K562 (cell line): ENCODE data around the gene LMOD1. TPM values are rescaled to one million over a fixed set of nuclear protein-coding genes. Genes with fewer than 3 reads are reported as not detected.

Experiments used
- ATAC-seq: fragments of 200-7000 bp; cut with Tn5 transposase; 3 replicates; pipeline ENCODE4 v1.9.1; 2020; ENCODE audit warnings: moderate library complexity
- BruUV-seq: library from RNA; stranded (reverse); fragments of 400-500 nt; replicated peaks from 2 replicates; lab custom pipeline; 2021; lab: Mats Ljungman, UMichigan
- CTCF ChIA-PET: fragments of 300-600 bp; formaldehyde crosslinking; extraction: SDS; loops from one replicate; lab custom pipeline; 2021; ENCODE audit warnings: low intra/inter-chr PET ratio; lab: Yijun Ruan, JAX
- POLR2A ChIA-PET: fragments of 300-600, 350-650 bp; sonication (Branson Sonifier 250); formaldehyde crosslinking; extraction: SDS; loops from one replicate; lab custom pipeline; 2021; ENCODE audit warnings: antibody characterized with exemption, inconsistent platforms; lab: Yijun Ruan, JAX
- DNase-seq, 4 experiments: peaks; one replicate each; pipeline versions ENCODE4 v3.0.0 to v3.0.0-alpha.2; 2011 to 2018; ENCODE audit warnings: low spot score in 3 of 4, mixed read lengths in 3 of 4; ENCODE audit errors: extremely low read depth in 1 of 4
- FAIRE-seq: peaks from 2 replicates; lab custom pipeline; 2011; peaks lifted over from hg19 to GRCh38; lab: Jason Lieb, UNC
- H2AFZ ChIP-seq: 2 replicates; pipeline ENCODE4 v1.6.0; 2011; ENCODE audit warnings: low read depth, low read length, control low read depth, inconsistent platforms
- H3K27ac ChIP-seq: fragments of 200-600 bp; 3 replicates; pipeline ENCODE4 v1.8.0; 2011; ENCODE audit warnings: low read depth, mild to moderate bottlenecking, control low read depth, inconsistent platforms, low read length, moderate library complexity, mixed read lengths; ENCODE audit errors: extremely low read depth
- H3K27me3 ChIP-seq, 2 experiments: fragments of 300-600 bp in 1 of 2; 2 replicates in 1 of 2; 3 replicates in 1 of 2; pipeline versions ENCODE4 v1.6.0 to v1.8.0; 2011; ENCODE audit warnings: inconsistent platforms in 2 of 2, low read length in 2 of 2, mild to moderate bottlenecking in 1 of 2, mixed read lengths in 1 of 2, moderate library complexity in 1 of 2; ENCODE audit not compliant: control insufficient read depth in 2 of 2, insufficient read depth in 2 of 2
- H3K36me3 ChIP-seq: fragments of 300-600 bp; 3 replicates; pipeline ENCODE4 v1.8.0; 2011; ENCODE audit warnings: mild to moderate bottlenecking, low read length, inconsistent platforms; ENCODE audit not compliant: control insufficient read depth, insufficient read depth
- H3K4me1 ChIP-seq, 2 experiments: fragments of 200-600 bp in 1 of 2; replicated peaks in 1 of 2; 2 replicates in 1 of 2; 3 replicates in 1 of 2; pipeline versions ENCODE4 v1.5.1 to v1.8.0; 2011; ENCODE audit warnings: inconsistent platforms in 2 of 2, low read length in 2 of 2, mild to moderate bottlenecking in 1 of 2, mixed read lengths in 1 of 2, moderate library complexity in 1 of 2; ENCODE audit not compliant: control insufficient read depth in 2 of 2, insufficient read depth in 2 of 2
- H3K4me2 ChIP-seq: 2 replicates; pipeline ENCODE4 v1.6.1; 2011; ENCODE audit warnings: low read length, control low read depth, inconsistent platforms, mixed read lengths; ENCODE audit not compliant: insufficient read depth
- H3K4me3 ChIP-seq: fragments of 200-600 bp; sonication (generic), shearing (Covaris generic); 2 replicates; pipeline ENCODE4 v1.5.1; 2016; ENCODE audit warnings: control low read depth, inconsistent platforms
- H3K79me2 ChIP-seq: fragments of 200-600 bp; 3 replicates; pipeline ENCODE4 v1.8.0; 2011; ENCODE audit warnings: low read length, inconsistent platforms; ENCODE audit not compliant: control insufficient read depth, insufficient read depth
- H3K9ac ChIP-seq, 2 experiments: 2 replicates each; pipeline versions ENCODE4 v1.6.0 to v1.6.1; 2011; ENCODE audit warnings: low read depth in 2 of 2, low read length in 2 of 2, control low read depth in 1 of 2, inconsistent platforms in 1 of 2, mild to moderate bottlenecking in 1 of 2, mixed read lengths in 1 of 2; ENCODE audit not compliant: insufficient read depth in 1 of 2
- H3K9me1 ChIP-seq: one replicate; pipeline ENCODE4 v1.6.0; 2011; ENCODE audit warnings: inconsistent platforms, mild to moderate bottlenecking, low read length, moderate library complexity; ENCODE audit not compliant: control insufficient read depth, insufficient read depth
- H3K9me3 ChIP-seq: replicated peaks from 2 replicates; pipeline ENCODE4 v1.5.1; 2011; ENCODE audit warnings: low read depth, low read length, inconsistent platforms; ENCODE audit not compliant: control insufficient read depth, insufficient read depth
- H4K20me1 ChIP-seq: replicated peaks from 2 replicates; pipeline ENCODE4 v1.6.1; 2011; ENCODE audit warnings: low read length, inconsistent platforms, mixed read lengths; ENCODE audit not compliant: control insufficient read depth, insufficient read depth
- CEBPB ChIP-seq: fragments of 450-650 bp; IDR thresholded peaks from 2 replicates; pipeline ENCODE4 v1.6.1; 2016; ENCODE audit warnings: missing genetic modification characterization, missing compliant biosample characterization
- CEBPG ChIP-seq, 3 experiments: fragments of 200-800 bp in 1 of 3; sonication (Bioruptor generic) in 1 of 3; sonication (generic) in 1 of 3; formaldehyde crosslinking in 1 of 3; IDR thresholded peaks in 2 of 3; conservative IDR thresholded peaks in 1 of 3; 2 replicates each; pipeline versions ENCODE4 v1.6.1 to v1.8.0; 2016 to 2022; ENCODE audit warnings: missing compliant biosample characterization in 2 of 3, missing genetic modification characterization in 2 of 3, mild to moderate bottlenecking in 1 of 3, missing genetic modification reagents in 1 of 3
- CHCHD3 ChIP-seq: fragments of 250-450 bp; sonication (Bioruptor Pico); IDR thresholded peaks from 2 replicates; pipeline ENCODE4 v2.1.2; 2022; ENCODE audit warnings: mild to moderate bottlenecking
- ILF3 ChIP-seq: fragments of 450-650 bp; IDR thresholded peaks from 2 replicates; pipeline ENCODE4 v1.6.1; 2018; ENCODE audit warnings: antibody characterized with exemption, mild to moderate bottlenecking, moderate library complexity, borderline replicate concordance
- IRF9 ChIP-seq: fragments of 450-650 bp; IDR thresholded peaks from 2 replicates; pipeline ENCODE4 v1.6.1; 2016; ENCODE audit warnings: missing biosample characterization, missing genetic modification characterization
- MTF1 ChIP-seq: fragments of 250-450 bp; sonication (Bioruptor Pico); IDR thresholded peaks from 2 replicates; pipeline ENCODE4 v1.9.0; 2021; ENCODE audit warnings: moderate library complexity, mild to moderate bottlenecking, inconsistent platforms, borderline replicate concordance
- ZBTB2 ChIP-seq: fragments of 450-650 bp; IDR thresholded peaks from 2 replicates; pipeline ENCODE4 v1.6.1; 2016; ENCODE audit warnings: antibody characterized with exemption
- WGBS: fragments of 100-300 bp; shearing (Covaris generic); methylation state at CpG from one replicate; pipeline ENCODE4 v1.1.6; 2016; ENCODE audit warnings: low coverage, mixed read lengths; ENCODE audit not compliant: insufficient coverage; ENCODE audit errors: missing lambda C conversion rate; 5-methylcytosine and 5-hydroxymethylcytosine counted together
- in situ Hi-C: fragments of 300-500 bp; cut with MboI; formaldehyde crosslinking; loops from 4 replicates; pipeline ENCODE4 v1.15.0; 2018; ENCODE audit warnings: inconsistent platforms, mixed read lengths
- intact Hi-C: fragments of 100-400 bp; cut with micrococcal nuclease; formaldehyde crosslinking; loops from 2 replicates; pipeline ENCODE4 v1.14.2; 2022
- polyA plus RNA-seq, 8 experiments: library from polyadenylated mRNA; depleted of rRNA in 4 of 8; stranded (reverse) in 5 of 8; unstranded in 3 of 8; fragments of >200 nt; fragmentation: Nextera tagmentation in 2 of 8; fragmentation: Illumina TruSeq in 1 of 8; extraction: Ambion mirVana in 2 of 8; extraction: Trizol in 1 of 8; gene quantifications; 2 replicates each; pipeline versions ENCODE4 v1.2.1 to v1.2.3, GENCODE V29; 2011 to 2014; ENCODE audit warnings: inconsistent platforms in 1 of 8, missing spikeins in 1 of 8
- total RNA-seq, 7 experiments: library from RNA; depleted of rRNA in 6 of 7; stranded (reverse); fragments of >200 nt in 6 of 7; fragmentation: Illumina TruSeq in 2 of 7; extraction: Trizol in 2 of 7; gene quantifications; 2 replicates each; pipeline versions ENCODE4 v1.2.1 to v1.2.3, GENCODE V29; 2011 to 2021; ENCODE audit warnings: low replicate concordance in 1 of 7

The LMOD1 gene
- total and polyA plus RNA-seq, 9 of the 15 experiments (the other 6 are each of a cell fraction or from before 2014, with no cell fraction given): 0.03 to 0.54 (median 0.38) TPM; not detected in 1

- WGBS: 85% methylated on average over 7 of the region's 7 CpGs
- intact Hi-C loops (no loop called here), in situ Hi-C loops (no loop called here)
- Histone ChIP-seq H3K9ac (no peak overlapping the region), H3K27me3 (no peaks in the 10 kb centered on the region), H3K4me2 (no peak overlapping the region), H3K4me3 (no peak overlapping the region), H3K4me1 (no peaks in the 10 kb centered on the region), H2AFZ (no peak overlapping the region), H3K27ac (no peak overlapping the region), H4K20me1 (no peaks in the 10 kb centered on the region), H3K9me3 (no peaks in the 10 kb centered on the region), H3K79me2 (no peaks in the 10 kb centered on the region), H3K9me1 (no peaks in the 10 kb centered on the region), H3K36me3 (peaks cover 82% of the 10 kb centered on the region)
- FAIRE-seq (no peak), DNase-seq (no peak), ATAC-seq (no peak)
- peak; percentile 89 for TF ChIP-seq CEBPB (tag)
- TF ChIP-seq CHCHD3 (CRISPR knock-in tag): 0 out of 2 replicates have a peak, but pooled peaks have one; percentile 25
- TF ChIP-seq ZBTB2: no peak
- no peak for TF ChIP-seq CEBPG (CRISPR knock-in tag; IDR thresholded peaks at IDR 0.05)
- TF ChIP-seq CEBPG (tag; conservative IDR thresholded peaks at IDR 0.05 in 1 of 2, IDR thresholded peaks at IDR 0.05 in 1 of 2): peak; percentile 62 to 91
- TF ChIP-seq ILF3: no peak
- TF ChIP-seq MTF1 (CRISPR knock-in tag): no peak
- TF ChIP-seq IRF9 (tag): 0 out of 2 replicates have a peak, but pooled peaks have one; percentile 10
- CTCF ChIA-PET: no interaction called here
- POLR2A ChIA-PET: interaction anchor here (0.6 to 2.3 kb wide), 7 partner anchors 12 to 121 kb away, joined by 3 to 6 read pairs (median 3); partner anchors contain the start of gene RNPEP
- BruUV-seq: no TSS peak
Measured at GRCh38 chr1:201861448-201861847, 84.9 kb downstream of the LMOD1 start.
